Mesothelial cell of epicardium (in vitro differentiated cells): Measurements from ENCODE around the gene TMEFF2. TPM values are rescaled to one million over a fixed set of nuclear protein-coding genes. Genes with fewer than 3 reads are reported as not detected.

Source experiments
- DNase-seq, 2 experiments: peaks; one replicate each; pipeline ENCODE4 v3.0.0; 2021; ENCODE audit warnings: low spot score in 2 of 2; ENCODE audit not compliant: unreplicated experiment in 2 of 2
- H3K27ac Mint-ChIP-seq: 2 replicates; pipeline ENCODE4 v1.8.0; 2021; ENCODE audit warnings: mixed read lengths
- H3K27me3 Mint-ChIP-seq: 2 replicates; pipeline ENCODE4 v1.8.0; 2021; ENCODE audit warnings: low read depth, mixed read lengths
- H3K36me3 Mint-ChIP-seq: 2 replicates; pipeline ENCODE4 v1.8.0; 2021; ENCODE audit warnings: mixed read lengths
- H3K4me1 Mint-ChIP-seq: 2 replicates; pipeline ENCODE4 v1.8.0; 2021; ENCODE audit warnings: mixed read lengths
- H3K4me3 Mint-ChIP-seq: 2 replicates; pipeline ENCODE4 v1.8.0; 2021; ENCODE audit warnings: mild to moderate bottlenecking, moderate library complexity, mixed read lengths
- H3K9me3 Mint-ChIP-seq: 2 replicates; pipeline ENCODE4 v1.8.0; 2021; ENCODE audit warnings: mixed read lengths
- CTCF ChIP-seq: fragments of 200-600 bp; sonication (generic); IDR thresholded peaks from one replicate; pipeline ENCODE4 v1.5.0; 2021; ENCODE audit warnings: antibody characterized with exemption; ENCODE audit not compliant: unreplicated experiment
- total RNA-seq: library from RNA; stranded (reverse); gene quantifications from 3 replicates; pipeline ENCODE4 v1.2.1, GENCODE V29; 2021

Gene TMEFF2
- total RNA-seq, 1 donor from 2014 or later: 18.1 TPM

GRCh38 chr2:191991442-191991841 lies 203.3 kb downstream of the TMEFF2 start:
- Mint-ChIP-seq H3K27me3 (no peaks in the 10 kb centered on the region), H3K27ac (no peak overlapping the region), H3K4me1 (peaks cover 17% of the 10 kb centered on the region), H3K36me3 (no peaks in the 10 kb centered on the region), H3K4me3 (no peak overlapping the region), H3K9me3 (no peaks in the 10 kb centered on the region)
- TF ChIP-seq CTCF: no peak
- DNase-seq: no peak

GRCh38 chr2:191985740-191986139 lies 209.0 kb downstream of the TMEFF2 start:
- H3K36me3 Mint-ChIP-seq: no peaks in the 10 kb centered on the region
- no peak overlapping the region for H3K4me3 Mint-ChIP-seq
- DNase-seq: no peak
- no peaks in the 10 kb centered on the region for H3K9me3 Mint-ChIP-seq
- H3K27ac Mint-ChIP-seq: no peak overlapping the region
- no peaks in the 10 kb centered on the region for H3K27me3 Mint-ChIP-seq
- TF ChIP-seq CTCF: no peak
- H3K4me1 Mint-ChIP-seq: peaks cover 39% of the 10 kb centered on the region

GRCh38 chr2:191983591-191983990 lies 211.1 kb downstream of the TMEFF2 start:
- peaks cover 40% of the 10 kb centered on the region for H3K4me1 Mint-ChIP-seq
- TF ChIP-seq CTCF: no peak
- peaks cover 4% of the 10 kb centered on the region for H3K9me3 Mint-ChIP-seq
- H3K27me3 Mint-ChIP-seq: no peaks in the 10 kb centered on the region
- peak overlapping the region; percentile 77 for H3K27ac Mint-ChIP-seq
- no peak for DNase-seq
- H3K36me3 Mint-ChIP-seq: no peaks in the 10 kb centered on the region
- no peak overlapping the region for H3K4me3 Mint-ChIP-seq

- peaks cover 39% of the 10 kb centered on the region for H3K4me1 Mint-ChIP-seq
- TF ChIP-seq CTCF: no peak
- peak overlapping the region; percentile 77 for H3K27ac Mint-ChIP-seq
- H3K4me3 Mint-ChIP-seq: no peak overlapping the region
- H3K9me3 Mint-ChIP-seq: peaks cover 4% of the 10 kb centered on the region
- no peaks in the 10 kb centered on the region for H3K36me3 Mint-ChIP-seq
- no peak for DNase-seq
- no peaks in the 10 kb centered on the region for H3K27me3 Mint-ChIP-seq
Observed at GRCh38 chr2:191983186-191983585, 211.5 kb downstream of the TMEFF2 start.

- Mint-ChIP-seq H3K4me1 (peaks cover 48% of the 10 kb centered on the region), H3K27me3 (no peaks in the 10 kb centered on the region), H3K36me3 (no peaks in the 10 kb centered on the region), H3K9me3 (peaks cover 4% of the 10 kb centered on the region), H3K4me3 (no peak overlapping the region), H3K27ac (no peak overlapping the region)
- DNase-seq: no peak
- TF ChIP-seq CTCF: no peak
Observed at GRCh38 chr2:191981706-191982105, 213.0 kb downstream of the TMEFF2 start.

- no peak overlapping the region for H3K27ac Mint-ChIP-seq
- no peak for TF ChIP-seq CTCF
- peaks cover 42% of the 10 kb centered on the region for H3K4me1 Mint-ChIP-seq
Observed at GRCh38 chr2:191980483-191980882, 214.2 kb downstream of the TMEFF2 start.

More at GRCh38 chr2:191980483-191980882, 214.2 kb downstream of the TMEFF2 start:
- DNase-seq: no peak
- H3K27me3 Mint-ChIP-seq: no peaks in the 10 kb centered on the region
- H3K4me3 Mint-ChIP-seq: no peak overlapping the region
- peaks cover 4% of the 10 kb centered on the region for H3K9me3 Mint-ChIP-seq
- H3K36me3 Mint-ChIP-seq: no peaks in the 10 kb centered on the region
